HepG2 (cell line): ENCODE measurements around the gene RAB2B. TPM values are rescaled to one million over a fixed set of nuclear protein-coding genes. Genes with fewer than 3 reads are reported as not detected.

Experiments
- ELF4 ChIP-seq: sonication (generic); formaldehyde crosslinking; IDR thresholded peaks from 2 replicates; pipeline ENCODE4 v1.5.0; 2020; ENCODE audit warnings: missing genetic modification reagents, mild to moderate bottlenecking, moderate library complexity, borderline replicate concordance
- FOXJ3 ChIP-seq: sonication (generic); formaldehyde crosslinking; IDR thresholded peaks from 2 replicates; pipeline ENCODE4 v1.4.0; 2020; ENCODE audit warnings: missing genetic modification reagents, mild to moderate bottlenecking, borderline replicate concordance
- GLI4 ChIP-seq: sonication (generic); formaldehyde crosslinking; IDR thresholded peaks from 2 replicates; pipeline ENCODE4 v1.5.1; 2020; ENCODE audit warnings: missing genetic modification reagents, mild to moderate bottlenecking, moderate library complexity, borderline replicate concordance
- MED8 ChIP-seq: sonication (generic); formaldehyde crosslinking; IDR thresholded peaks from 2 replicates; pipeline ENCODE4 v1.8.1; 2023; ENCODE audit warnings: mild to moderate bottlenecking, missing genetic modification reagents; ENCODE audit not compliant: insufficient replicate concordance
- MEIS2 ChIP-seq: sonication (generic); formaldehyde crosslinking; IDR thresholded peaks from 2 replicates; pipeline ENCODE4 v1.9.0; 2021; ENCODE audit warnings: mild to moderate bottlenecking, missing genetic modification reagents
- MIER2 ChIP-seq: IDR thresholded peaks from 2 replicates; pipeline ENCODE4 v1.6.1; 2016; ENCODE audit warnings: missing biosample characterization, missing genetic modification reagents
- NFYB ChIP-seq: sonication (generic); formaldehyde crosslinking; IDR thresholded peaks from 2 replicates; pipeline ENCODE4 v1.4.0; 2020; ENCODE audit warnings: missing genetic modification reagents
- NFYC ChIP-seq: IDR thresholded peaks from 2 replicates; pipeline ENCODE4 v1.6.1; 2016; ENCODE audit warnings: missing genetic modification reagents, missing compliant biosample characterization
- NONO ChIP-seq, 2 experiments: fragments of 450-650 bp in 1 of 2; sonication (generic) in 1 of 2; formaldehyde crosslinking in 1 of 2; IDR thresholded peaks in 1 of 2; conservative IDR thresholded peaks in 1 of 2; 2 replicates each; pipeline versions ENCODE4 v1.6.1 to v1.8.0; 2017 to 2022; ENCODE audit warnings: mild to moderate bottlenecking in 1 of 2, missing genetic modification reagents in 1 of 2, moderate library complexity in 1 of 2
- PRPF4 ChIP-seq: fragments of 200-400 bp; formaldehyde crosslinking; IDR thresholded peaks from 2 replicates; pipeline ENCODE4 v1.6.1; 2016; ENCODE audit warnings: low read length, low read depth; ENCODE audit not compliant: poor library complexity, severe bottlenecking
- ZKSCAN5 ChIP-seq: sonication (generic); formaldehyde crosslinking; IDR thresholded peaks from 2 replicates; pipeline ENCODE4 v1.5.1; 2020; ENCODE audit warnings: mild to moderate bottlenecking, missing genetic modification reagents
- ZNF205 ChIP-seq: IDR thresholded peaks from 2 replicates; pipeline ENCODE4 v1.6.1; 2018; ENCODE audit warnings: missing biosample characterization, missing genetic modification reagents
- ZNF749 ChIP-seq: sonication (generic); formaldehyde crosslinking; IDR thresholded peaks from 2 replicates; pipeline ENCODE4 v1.8.0; 2022; ENCODE audit warnings: mild to moderate bottlenecking, missing genetic modification reagents, moderate library complexity, borderline replicate concordance
- polyA plus RNA-seq, 8 experiments: library from polyadenylated mRNA; depleted of rRNA in 3 of 8; stranded (reverse) in 7 of 8; unstranded in 1 of 8; fragments of >200 nt; fragmentation: Illumina TruSeq in 4 of 8; extraction: Trizol in 4 of 8; gene quantifications; 2 replicates each; pipeline versions ENCODE4 v1.2.1 to v1.2.3, GENCODE V29; 2011 to 2016; ENCODE audit warnings: low read depth in 4 of 8, missing spikeins in 1 of 8, mixed read lengths in 1 of 8; ENCODE audit not compliant: insufficient read depth in 1 of 8
- total RNA-seq, 5 experiments: library from RNA; depleted of rRNA; stranded (reverse); fragments of >200 nt; fragmentation: Illumina TruSeq; extraction: Trizol; gene quantifications; 2 replicates each; pipeline ENCODE4 v1.2.3, GENCODE V29; 2016; ENCODE audit warnings: low read depth in 1 of 5
- TF ChIP-seq, protein P1 (sequence below): sonication (generic); formaldehyde crosslinking; IDR thresholded peaks from 2 replicates; pipeline ENCODE4 v1.4.0; 2020; ENCODE audit warnings: mild to moderate bottlenecking, missing genetic modification reagents
- TF ChIP-seq, protein P2 (sequence below): sonication (generic); formaldehyde crosslinking; IDR thresholded peaks from 2 replicates; pipeline ENCODE4 v1.5.0; 2020; ENCODE audit warnings: missing genetic modification reagents
- TF ChIP-seq, protein P3 (sequence below): sonication (generic); formaldehyde crosslinking; IDR thresholded peaks from 2 replicates; pipeline ENCODE4 v1.4.0; 2020; ENCODE audit warnings: missing genetic modification reagents
- TF ChIP-seq, protein P4 (sequence below): sonication (generic); formaldehyde crosslinking; IDR thresholded peaks from 2 replicates; pipeline ENCODE4 v1.8.0; 2022; ENCODE audit warnings: mild to moderate bottlenecking, missing genetic modification reagents
- TF ChIP-seq, protein P5 (sequence below): sonication (generic); formaldehyde crosslinking; IDR thresholded peaks from 2 replicates; pipeline ENCODE4 v1.4.0; 2020; ENCODE audit warnings: mild to moderate bottlenecking, low read depth, missing genetic modification reagents

Gene RAB2B
- total and polyA plus RNA-seq, 2 of the 13 experiments (the other 11 are each of a cell fraction or from before 2014, with no cell fraction given): 36.0 to 60.6 TPM

DNA sequence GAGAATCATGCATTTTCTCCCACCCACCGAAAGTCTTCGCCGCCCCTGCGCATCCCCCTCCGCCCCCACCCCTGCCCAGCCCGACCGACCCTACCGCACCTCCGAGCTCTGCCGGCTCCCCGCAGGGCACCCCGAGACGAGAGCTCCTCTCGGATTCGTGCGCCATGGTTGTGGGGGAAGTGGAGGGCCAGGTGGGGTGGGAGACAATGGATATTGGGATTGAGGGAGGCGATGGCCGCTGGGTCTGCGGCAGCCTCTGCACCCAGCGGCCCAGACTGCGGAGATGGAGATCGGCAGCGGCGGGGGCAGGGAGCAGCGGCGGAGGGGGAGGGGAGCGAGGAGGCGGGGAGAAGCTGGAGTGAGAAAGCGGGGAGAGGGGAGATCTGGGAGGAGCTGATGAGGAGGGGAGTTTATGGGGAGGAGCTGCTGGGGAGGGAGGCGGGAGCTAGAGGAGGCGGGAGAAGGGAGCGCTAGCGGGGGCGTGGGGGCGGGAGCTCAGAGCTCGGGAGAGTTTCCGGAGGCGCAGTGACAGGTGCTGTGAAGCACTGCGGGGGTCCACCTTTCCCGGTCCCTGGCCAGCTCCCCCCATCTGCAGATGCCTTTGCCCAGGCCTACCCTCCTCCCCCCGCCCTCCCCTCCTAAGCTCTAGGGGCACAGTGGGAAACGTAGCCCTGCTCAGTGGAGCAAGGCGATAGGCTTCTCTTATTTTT, 49.4 kb upstream of the RAB2B start, which contains the start of gene SALL2 (continued):
- TF ChIP-seq, protein P1, sequence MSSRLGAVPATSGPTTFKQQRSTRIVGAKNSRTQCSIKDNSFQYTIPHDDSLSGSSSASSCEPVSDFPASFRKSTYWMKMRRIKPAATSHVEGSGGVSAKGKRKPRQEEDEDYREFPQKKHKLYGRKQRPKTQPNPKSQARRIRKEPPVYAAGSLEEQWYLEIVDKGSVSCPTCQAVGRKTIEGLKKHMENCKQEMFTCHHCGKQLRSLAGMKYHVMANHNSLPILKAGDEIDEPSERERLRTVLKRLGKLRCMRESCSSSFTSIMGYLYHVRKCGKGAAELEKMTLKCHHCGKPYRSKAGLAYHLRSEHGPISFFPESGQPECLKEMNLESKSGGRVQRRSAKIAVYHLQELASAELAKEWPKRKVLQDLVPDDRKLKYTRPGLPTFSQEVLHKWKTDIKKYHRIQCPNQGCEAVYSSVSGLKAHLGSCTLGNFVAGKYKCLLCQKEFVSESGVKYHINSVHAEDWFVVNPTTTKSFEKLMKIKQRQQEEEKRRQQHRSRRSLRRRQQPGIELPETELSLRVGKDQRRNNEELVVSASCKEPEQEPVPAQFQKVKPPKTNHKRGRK (CRISPR knock-in tag): no peak
- no peak for TF ChIP-seq MIER2 (CRISPR knock-in tag)
- TF ChIP-seq, protein P2, sequence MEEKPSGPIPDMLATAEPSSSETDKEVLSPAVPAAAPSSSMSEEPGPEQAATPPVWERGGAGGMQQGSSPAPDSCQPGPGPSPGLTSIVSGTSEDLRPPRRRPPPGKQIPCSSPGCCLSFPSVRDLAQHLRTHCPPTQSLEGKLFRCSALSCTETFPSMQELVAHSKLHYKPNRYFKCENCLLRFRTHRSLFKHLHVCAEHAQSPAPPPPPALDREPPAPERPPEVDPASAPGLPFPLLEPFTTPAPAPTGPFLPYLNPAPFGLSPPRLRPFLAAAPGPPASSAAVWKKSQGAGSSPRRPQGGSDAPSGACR (CRISPR knock-in tag): no peak
- TF ChIP-seq NONO (IDR thresholded peaks at IDR 0.05): peak; percentile 41; the same call in 1 of the 2 replicates
- peak; percentile 84 for TF ChIP-seq NONO (CRISPR knock-in tag; conservative IDR thresholded peaks at IDR 0.05)
- TF ChIP-seq NFYC (CRISPR knock-in tag): no peak
- TF ChIP-seq MEIS2 (CRISPR knock-in tag): peak; percentile 86
- TF ChIP-seq, protein P3, sequence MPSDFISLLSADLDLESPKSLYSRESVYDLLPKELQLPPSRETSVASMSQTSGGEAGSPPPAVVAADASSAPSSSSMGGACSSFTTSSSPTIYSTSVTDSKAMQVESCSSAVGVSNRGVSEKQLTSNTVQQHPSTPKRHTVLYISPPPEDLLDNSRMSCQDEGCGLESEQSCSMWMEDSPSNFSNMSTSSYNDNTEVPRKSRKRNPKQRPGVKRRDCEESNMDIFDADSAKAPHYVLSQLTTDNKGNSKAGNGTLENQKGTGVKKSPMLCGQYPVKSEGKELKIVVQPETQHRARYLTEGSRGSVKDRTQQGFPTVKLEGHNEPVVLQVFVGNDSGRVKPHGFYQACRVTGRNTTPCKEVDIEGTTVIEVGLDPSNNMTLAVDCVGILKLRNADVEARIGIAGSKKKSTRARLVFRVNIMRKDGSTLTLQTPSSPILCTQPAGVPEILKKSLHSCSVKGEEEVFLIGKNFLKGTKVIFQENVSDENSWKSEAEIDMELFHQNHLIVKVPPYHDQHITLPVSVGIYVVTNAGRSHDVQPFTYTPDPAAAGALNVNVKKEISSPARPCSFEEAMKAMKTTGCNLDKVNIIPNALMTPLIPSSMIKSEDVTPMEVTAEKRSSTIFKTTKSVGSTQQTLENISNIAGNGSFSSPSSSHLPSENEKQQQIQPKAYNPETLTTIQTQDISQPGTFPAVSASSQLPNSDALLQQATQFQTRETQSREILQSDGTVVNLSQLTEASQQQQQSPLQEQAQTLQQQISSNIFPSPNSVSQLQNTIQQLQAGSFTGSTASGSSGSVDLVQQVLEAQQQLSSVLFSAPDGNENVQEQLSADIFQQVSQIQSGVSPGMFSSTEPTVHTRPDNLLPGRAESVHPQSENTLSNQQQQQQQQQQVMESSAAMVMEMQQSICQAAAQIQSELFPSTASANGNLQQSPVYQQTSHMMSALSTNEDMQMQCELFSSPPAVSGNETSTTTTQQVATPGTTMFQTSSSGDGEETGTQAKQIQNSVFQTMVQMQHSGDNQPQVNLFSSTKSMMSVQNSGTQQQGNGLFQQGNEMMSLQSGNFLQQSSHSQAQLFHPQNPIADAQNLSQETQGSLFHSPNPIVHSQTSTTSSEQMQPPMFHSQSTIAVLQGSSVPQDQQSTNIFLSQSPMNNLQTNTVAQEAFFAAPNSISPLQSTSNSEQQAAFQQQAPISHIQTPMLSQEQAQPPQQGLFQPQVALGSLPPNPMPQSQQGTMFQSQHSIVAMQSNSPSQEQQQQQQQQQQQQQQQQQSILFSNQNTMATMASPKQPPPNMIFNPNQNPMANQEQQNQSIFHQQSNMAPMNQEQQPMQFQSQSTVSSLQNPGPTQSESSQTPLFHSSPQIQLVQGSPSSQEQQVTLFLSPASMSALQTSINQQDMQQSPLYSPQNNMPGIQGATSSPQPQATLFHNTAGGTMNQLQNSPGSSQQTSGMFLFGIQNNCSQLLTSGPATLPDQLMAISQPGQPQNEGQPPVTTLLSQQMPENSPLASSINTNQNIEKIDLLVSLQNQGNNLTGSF: no peak
- TF ChIP-seq PRPF4: peak; percentile 97
- no peak for TF ChIP-seq ELF4 (CRISPR knock-in tag)
- no peak for TF ChIP-seq ZNF749 (CRISPR knock-in tag)
- TF ChIP-seq, protein P4, sequence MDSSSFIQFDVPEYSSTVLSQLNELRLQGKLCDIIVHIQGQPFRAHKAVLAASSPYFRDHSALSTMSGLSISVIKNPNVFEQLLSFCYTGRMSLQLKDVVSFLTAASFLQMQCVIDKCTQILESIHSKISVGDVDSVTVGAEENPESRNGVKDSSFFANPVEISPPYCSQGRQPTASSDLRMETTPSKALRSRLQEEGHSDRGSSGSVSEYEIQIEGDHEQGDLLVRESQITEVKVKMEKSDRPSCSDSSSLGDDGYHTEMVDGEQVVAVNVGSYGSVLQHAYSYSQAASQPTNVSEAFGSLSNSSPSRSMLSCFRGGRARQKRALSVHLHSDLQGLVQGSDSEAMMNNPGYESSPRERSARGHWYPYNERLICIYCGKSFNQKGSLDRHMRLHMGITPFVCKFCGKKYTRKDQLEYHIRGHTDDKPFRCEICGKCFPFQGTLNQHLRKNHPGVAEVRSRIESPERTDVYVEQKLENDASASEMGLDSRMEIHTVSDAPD (CRISPR knock-in tag): no peak
- no peak for TF ChIP-seq MED8 (CRISPR knock-in tag)
- TF ChIP-seq, protein P5, sequence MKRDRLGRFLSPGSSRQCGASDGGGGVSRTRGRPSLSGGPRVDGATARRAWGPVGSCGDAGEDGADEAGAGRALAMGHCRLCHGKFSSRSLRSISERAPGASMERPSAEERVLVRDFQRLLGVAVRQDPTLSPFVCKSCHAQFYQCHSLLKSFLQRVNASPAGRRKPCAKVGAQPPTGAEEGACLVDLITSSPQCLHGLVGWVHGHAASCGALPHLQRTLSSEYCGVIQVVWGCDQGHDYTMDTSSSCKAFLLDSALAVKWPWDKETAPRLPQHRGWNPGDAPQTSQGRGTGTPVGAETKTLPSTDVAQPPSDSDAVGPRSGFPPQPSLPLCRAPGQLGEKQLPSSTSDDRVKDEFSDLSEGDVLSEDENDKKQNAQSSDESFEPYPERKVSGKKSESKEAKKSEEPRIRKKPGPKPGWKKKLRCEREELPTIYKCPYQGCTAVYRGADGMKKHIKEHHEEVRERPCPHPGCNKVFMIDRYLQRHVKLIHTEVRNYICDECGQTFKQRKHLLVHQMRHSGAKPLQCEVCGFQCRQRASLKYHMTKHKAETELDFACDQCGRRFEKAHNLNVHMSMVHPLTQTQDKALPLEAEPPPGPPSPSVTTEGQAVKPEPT (CRISPR knock-in tag): no peak
- no peak for TF ChIP-seq ZKSCAN5
- TF ChIP-seq GLI4: no peak
- no peak for TF ChIP-seq NFYB (CRISPR knock-in tag)
- no peak for TF ChIP-seq FOXJ3 (CRISPR knock-in tag)
- no peak for TF ChIP-seq ZNF205 (CRISPR knock-in tag)
